Activated gamma-delta T cell treated with Interleukin-2 at 50 U/mL for 16 hours (primary cell): ENCODE data around the gene COPA.
"Not testable (repeated sequence)": the region's sequence is repeated elsewhere in the genome, so short reads cannot be mapped to it uniquely, and the experiment has no call there.

Experiments used
- DNase-seq: peaks from one replicate; pipeline ENCODE4 v3.0.0-alpha.2; 2020

The COPA gene

GRCh38 chr1:160342953-160343869 lies at the start of gene COPA, which contains the start of gene NCSTN:
TSS of gene COPA (minus strand) at chr1:160343250. CDS start at chr1:160343170, 80 bp downstream.
TSS of gene NCSTN (plus strand) at chr1:160343383. CDS start at chr1:160343397, 14 bp downstream.
- DNase-seq = peak; percentile 88

GRCh38 chr1:160388406-160388805 lies 45.4 kb upstream of the COPA start:
- DNase-seq = not testable (repeated sequence)

GRCh38 chr1:160384812-160385211 lies 41.8 kb upstream of the COPA start:
- DNase-seq = not testable (repeated sequence)

DNA sequence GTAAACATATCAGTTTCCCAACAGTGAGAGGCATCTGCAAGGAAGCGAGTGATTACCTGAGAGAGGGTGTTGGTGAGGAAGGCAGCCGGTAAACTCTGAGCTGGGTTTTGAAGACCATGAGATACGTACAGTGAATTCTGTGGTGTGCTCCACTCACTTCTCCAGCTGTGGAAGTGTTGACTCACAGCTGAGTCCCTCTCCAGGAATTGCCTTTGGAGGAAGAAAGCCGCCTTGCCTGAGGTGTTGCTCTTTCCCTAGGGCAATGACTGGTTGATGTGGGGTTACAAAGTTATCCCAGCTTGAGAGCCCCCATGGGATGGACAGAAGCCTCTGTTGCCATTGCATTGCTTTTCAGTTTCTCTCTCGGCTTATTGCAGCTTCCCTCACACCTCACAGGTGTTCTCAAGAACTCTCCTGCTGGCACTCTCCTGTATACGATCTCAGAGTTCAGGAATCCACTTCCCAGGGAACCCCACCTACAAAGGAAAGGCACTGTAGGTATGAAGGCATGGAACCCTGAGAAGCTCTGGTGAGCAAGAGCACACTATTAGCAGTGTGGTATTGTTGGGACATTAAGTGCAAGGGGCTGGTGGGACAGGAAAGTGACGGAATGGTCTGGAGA lies 34.6 kb upstream of the COPA start:
- no peak for DNase-seq

- peak; percentile 22 for DNase-seq
Measured at GRCh38 chr1:160376525-160377131, 33.6 kb upstream of the COPA start.

DNA sequence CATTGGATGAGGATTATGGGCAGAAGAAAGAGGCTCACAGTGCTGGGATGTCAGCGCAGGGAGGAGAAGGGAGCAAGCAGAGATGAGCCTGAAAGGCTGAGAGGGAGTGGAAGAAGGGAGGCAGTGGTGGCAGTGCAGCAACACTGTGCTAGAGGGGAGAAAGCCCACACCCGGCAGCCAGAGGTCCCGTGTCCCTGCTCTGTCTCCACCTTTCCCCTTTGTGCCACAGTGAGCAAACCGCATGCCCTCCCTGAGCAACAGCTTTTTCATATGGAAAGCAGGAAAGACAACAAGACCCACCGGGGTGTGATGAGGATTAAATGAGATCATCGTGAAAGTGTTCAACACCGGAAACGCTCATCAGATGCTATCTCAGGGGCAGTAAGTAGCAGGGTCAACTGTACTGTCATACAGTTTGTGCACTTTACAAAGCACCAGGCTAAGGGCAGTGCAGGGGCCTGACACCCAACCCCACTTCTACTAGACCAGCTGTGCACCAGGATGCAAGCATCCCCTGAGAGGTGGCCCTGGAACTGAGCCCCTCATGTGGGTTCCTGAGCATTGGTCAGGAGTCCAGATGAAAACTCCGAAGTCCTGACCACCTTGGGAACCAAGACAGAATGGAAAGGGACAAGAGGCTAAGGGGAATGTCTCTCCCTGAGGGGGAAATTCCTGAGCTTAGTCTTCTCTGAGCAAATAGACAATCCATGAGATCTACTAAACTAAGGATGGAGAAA lies 32.9 kb upstream of the COPA start:
- no peak for DNase-seq

DNA sequence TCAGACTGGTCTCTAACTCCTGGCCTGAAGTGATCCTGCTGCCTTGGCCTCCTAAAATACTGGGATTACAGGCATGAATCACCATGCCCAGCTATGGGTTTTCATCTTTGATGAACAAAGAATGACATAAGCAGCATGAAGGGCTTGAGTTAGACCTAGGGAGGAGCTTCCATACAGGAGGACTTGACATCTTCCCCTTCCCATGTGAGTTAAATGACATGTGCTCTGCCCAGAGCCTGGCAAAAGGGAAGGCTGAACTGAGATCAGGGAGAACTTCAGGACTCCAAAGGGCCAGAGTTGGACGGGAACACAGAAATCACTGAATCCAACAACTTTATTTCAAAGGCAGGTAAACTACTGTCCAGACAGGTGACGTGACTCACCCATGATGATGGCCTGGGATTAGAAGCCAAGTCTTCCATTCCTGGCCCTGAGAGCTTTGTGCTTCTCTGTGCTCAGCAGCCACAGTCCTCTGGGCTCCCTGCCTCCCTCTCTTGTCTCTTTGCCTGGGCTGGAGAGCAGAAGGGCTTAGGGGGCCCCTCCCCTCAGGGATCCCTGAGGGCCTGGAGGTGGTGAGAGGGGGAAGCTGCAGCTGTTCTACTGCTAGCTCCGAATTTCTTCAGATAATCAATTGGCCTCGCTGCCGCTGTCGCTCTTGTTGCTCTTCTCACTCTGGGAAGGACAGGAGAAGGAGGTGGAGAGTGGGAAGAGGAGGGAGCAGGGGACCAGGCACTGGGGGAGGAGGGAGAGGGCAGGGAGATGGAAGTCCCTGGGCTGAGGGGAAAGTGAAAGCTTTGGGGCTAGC lies 31.5 kb upstream of the COPA start:
- DNase-seq = no peak

DNA sequence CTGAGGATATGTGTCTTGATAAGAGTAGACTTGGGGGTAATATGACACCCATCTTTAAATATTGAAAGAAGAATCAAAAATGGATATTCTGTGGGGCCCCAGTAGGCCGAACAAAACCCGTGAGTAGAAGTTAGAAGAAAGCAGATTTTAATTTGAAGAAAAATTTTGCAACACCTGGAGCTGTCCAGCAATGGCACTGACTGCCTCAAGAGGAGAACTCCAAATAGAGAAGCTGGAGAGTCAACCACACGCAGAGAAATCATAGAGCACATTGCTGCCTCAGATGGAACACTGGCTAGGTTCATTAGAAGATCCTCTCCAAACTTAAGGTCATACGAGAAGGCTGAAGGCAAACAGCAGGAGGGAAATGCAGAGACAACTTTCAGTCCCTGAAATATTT lies 30.6 kb upstream of the COPA start:
- no peak for DNase-seq

DNA sequence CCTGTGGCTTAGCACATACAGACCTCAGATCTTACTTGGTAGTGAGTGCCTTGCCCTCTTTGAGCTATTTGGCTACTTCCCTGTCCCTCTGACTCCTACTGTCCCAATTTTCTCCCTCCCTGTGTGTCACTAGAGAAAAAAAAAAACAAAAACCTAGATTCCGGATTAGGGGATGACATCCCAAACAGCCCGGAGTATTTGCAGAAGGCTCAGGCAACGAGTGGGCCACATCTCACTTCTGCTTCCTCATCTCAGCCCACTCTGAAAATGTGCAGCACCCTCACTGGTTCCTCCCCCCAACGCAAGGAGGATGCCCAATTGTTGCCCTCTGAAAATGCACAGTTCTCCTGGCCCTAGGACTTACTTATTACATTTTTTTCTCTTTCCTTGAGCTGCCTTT lies 28.7 kb upstream of the COPA start:
- no peak for DNase-seq

- DNase-seq = no peak
Measured at GRCh38 chr1:160371346-160371631, 28.2 kb upstream of the COPA start.

- DNase-seq = no peak
Measured at GRCh38 chr1:160370561-160371345, 27.7 kb upstream of the COPA start.

GRCh38 chr1:160369087-160369486 lies 26.0 kb upstream of the COPA start:
- no peak for DNase-seq

- DNase-seq = no peak
Measured at GRCh38 chr1:160367934-160368923, 25.2 kb upstream of the COPA start.

DNA sequence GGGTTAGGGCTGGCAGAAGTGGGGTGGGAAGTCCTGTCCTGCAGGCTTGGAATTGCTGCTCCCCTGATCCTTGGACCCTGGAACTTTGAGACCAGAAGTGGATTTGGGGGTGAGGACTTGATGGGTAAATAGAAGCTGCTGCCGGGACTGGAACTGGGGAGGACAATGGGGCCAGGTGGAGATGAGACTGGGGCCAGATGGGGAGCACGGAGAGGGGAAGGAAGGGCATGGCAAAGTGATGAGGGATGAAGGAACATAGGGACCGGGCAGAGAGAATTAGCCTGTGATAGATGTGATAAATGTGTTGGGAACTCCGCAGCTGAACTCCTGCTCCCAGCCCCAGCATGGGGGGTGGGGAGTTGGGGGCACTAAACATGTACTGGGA lies 24.5 kb upstream of the COPA start:
- DNase-seq = no peak

DNA sequence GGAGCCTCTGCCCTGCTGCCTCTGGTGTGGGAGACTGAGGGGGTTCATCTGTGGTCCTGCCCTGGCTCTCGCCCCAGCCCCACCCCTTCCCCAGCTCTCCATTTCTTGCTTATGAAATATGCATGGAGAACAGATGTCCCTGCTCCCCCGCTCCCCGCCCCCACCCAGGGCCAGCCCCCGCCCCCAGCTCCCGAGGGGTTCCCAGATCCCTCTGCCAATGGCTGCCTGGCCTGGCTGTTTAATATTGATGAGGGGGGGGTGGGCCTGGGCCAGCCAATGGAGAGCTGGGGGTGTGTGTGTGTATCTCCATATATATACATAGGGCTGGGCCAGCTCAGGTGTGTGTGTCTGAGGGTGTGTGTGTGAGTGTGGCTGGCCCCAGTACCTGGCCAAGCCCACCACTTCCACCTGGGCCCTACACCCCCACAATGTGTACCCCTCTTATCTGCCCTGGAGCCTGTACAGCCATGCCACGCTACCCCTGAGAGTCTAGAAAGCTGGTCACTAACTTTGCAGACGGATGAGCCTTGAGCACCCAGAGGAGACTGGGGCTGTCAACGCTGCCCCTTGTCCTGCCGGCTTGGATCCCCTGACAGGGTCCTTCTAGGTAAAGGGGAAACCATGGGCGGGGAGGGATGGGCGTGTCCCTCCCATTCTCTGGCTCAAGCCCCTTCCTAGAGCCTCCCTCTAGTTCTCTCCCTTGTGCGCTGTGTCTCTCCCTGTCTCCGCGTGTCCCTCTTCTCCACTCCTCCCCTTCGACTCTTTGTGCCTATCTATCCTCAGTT lies 23.9 kb upstream of the COPA start, which contains the start of gene NHLH1:
Gene NHLH1, plus strand, starts transcription at position 341 of the 785 bp plus-strand sequence. CDS start 3,661 bp downstream, outside the sequence.
- no peak for DNase-seq

DNA sequence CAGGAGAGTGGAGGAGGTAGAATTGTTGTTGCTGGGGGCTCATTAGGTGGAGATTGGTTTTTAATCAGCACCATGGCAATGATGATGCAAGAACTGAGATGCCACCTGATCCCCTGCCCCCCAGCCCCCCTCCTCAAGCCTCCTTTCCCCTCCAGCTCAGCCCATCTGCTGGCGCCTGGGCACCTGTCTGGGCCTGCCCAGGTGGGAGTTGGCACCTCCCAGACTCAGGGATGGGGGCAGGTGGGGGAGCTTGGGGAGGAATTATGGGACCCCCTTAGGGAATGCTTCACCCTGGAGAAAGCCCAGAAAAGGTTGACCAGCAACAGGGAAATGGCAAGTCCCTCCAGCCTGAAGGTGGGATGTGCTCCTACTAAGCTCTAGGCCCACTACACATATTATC lies 22.3 kb upstream of the COPA start:
- no peak for DNase-seq

DNA sequence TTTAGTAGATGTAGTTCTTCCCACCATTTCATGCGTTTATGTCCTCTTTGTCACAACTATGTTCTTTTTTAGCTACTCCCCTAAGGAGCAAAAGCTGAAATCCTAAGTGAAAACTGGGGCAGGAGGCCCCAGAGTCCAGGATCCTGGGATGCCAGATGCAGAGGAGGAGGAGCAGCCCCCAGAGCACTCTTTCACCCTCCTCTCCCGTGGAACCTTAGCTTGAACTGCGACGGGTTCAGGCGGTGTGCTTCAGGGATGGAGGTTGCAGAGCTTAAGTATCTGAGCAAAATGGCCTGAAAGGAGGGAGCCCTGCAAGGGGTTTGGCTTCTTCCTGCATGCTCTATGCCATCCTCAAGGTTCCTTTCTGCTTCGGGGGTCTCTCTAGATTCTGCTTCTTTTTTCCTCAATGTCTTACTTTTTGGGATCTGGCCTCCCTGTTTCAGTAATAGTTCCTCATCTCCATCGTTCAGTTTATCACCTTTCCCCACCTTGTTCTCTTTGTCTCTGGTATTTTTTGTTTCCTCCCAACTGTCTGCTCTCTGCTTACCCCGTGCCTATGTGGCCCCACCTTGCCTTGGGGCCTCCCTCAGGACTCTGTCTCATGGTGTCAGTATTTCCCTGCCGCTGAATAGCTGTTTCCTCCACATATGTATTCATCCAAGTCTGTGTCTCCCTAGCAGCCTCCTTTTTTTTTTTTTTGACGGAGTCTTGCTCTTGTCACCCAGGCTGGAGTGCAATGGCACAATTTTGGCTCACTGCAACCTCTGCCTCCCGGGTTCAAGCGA lies 21.1 kb upstream of the COPA start:
- no peak for DNase-seq

GRCh38 chr1:160363010-160363409 lies 20.0 kb upstream of the COPA start:
- DNase-seq = no peak
